B cell (primary cell): ENCODE data around the gene LENG9. TPM values are rescaled to one million over a fixed set of nuclear protein-coding genes. Genes with fewer than 3 reads are reported as not detected.

Source experiments
- ATAC-seq: fragments of 200-7000 bp; cut with Tn5 transposase; one replicate; pipeline ENCODE4 v1.10.0; 2021; ENCODE audit warnings: low read depth, mild to moderate bottlenecking, moderate number of reproducible peaks, moderate library complexity
- CTCF ChIA-PET: fragments of 350-600 bp; sonication (Branson Sonifier 250); formaldehyde crosslinking; loops from one replicate; lab custom pipeline; 2021; ENCODE audit warnings: antibody characterized with exemption, inconsistent platforms; lab: Charles Lee
- POLR2A ChIA-PET: fragments of 350-600 bp; sonication (Branson Sonifier 250); formaldehyde crosslinking; loops from one replicate; lab custom pipeline; 2021; ENCODE audit warnings: antibody characterized with exemption; lab: Charles Lee
- DNase-seq: peaks from one replicate; pipeline ENCODE4 v3.0.0; 2013
- H2AFZ ChIP-seq: 2 replicates; pipeline ENCODE4 v1.6.1; 2012; ENCODE audit warnings: mild to moderate bottlenecking, low read depth, low read length; ENCODE audit not compliant: insufficient read depth, poor library complexity, severe bottlenecking
- H3K27ac ChIP-seq, 2 donors: 1 replicate in 1 of 2; 2 replicates in 1 of 2; pipeline ENCODE4 v1.5.1; 2012 to 2013; ENCODE audit warnings: low read length in 2 of 2, mild to moderate bottlenecking in 2 of 2, moderate library complexity in 1 of 2
- H3K27me3 ChIP-seq, 4 experiments: fragments of 200-600 bp in 1 of 4; sonication (generic) in 1 of 4; replicated peaks in 1 of 4; 1 replicate in 2 of 4; 2 replicates in 2 of 4; pipeline versions ENCODE4 v1.6.1 to v1.7.0; 2013 to 2016; ENCODE audit warnings: low read length in 3 of 4, mild to moderate bottlenecking in 2 of 4, mixed read lengths in 1 of 4, moderate library complexity in 1 of 4; ENCODE audit not compliant: insufficient read depth in 4 of 4, control insufficient read depth in 3 of 4; ENCODE audit errors: control extremely low read depth in 1 of 4
- H3K36me3 ChIP-seq, 2 experiments: replicated peaks in 1 of 2; 1 replicate in 1 of 2; 2 replicates in 1 of 2; pipeline versions ENCODE4 v1.6.1 to v1.7.1; 2013; ENCODE audit warnings: low read length in 1 of 2; ENCODE audit not compliant: insufficient read depth in 2 of 2, control insufficient read depth in 1 of 2; ENCODE audit errors: control extremely low read depth in 1 of 2, extremely low read depth in 1 of 2
- H3K4me1 ChIP-seq, 2 donors: fragments of 200-600 bp in 1 of 2; sonication (generic) in 1 of 2; 1 replicate in 1 of 2; 2 replicates in 1 of 2; pipeline versions ENCODE4 v1.5.1 to v1.6.1; 2013 to 2017; ENCODE audit warnings: low read length in 2 of 2; ENCODE audit not compliant: control insufficient read depth in 2 of 2, insufficient read depth in 2 of 2
- H3K4me2 ChIP-seq: replicated peaks from 2 replicates; pipeline ENCODE3; 2012; ENCODE audit warnings: mild to moderate bottlenecking, low read depth, low read length; ENCODE audit not compliant: poor library complexity, severe bottlenecking
- H3K4me3 ChIP-seq, 5 experiments: fragments of 200-600 bp in 1 of 5; sonication (generic) in 1 of 5; 1 replicate in 3 of 5; 2 replicates in 2 of 5; pipeline versions ENCODE4 v1.5.1 to v1.7.0; 2011 to 2016; ENCODE audit warnings: low read length in 4 of 5, mild to moderate bottlenecking in 4 of 5, low read depth in 2 of 5, control low read depth in 1 of 5, moderate library complexity in 1 of 5; ENCODE audit not compliant: insufficient read depth in 1 of 5; ENCODE audit errors: control extremely low read depth in 1 of 5, extremely low read depth in 1 of 5
- H3K79me2 ChIP-seq: fragments of 200-600 bp; sonication (generic); one replicate; pipeline ENCODE4 v1.6.0; 2016; ENCODE audit warnings: low read length; ENCODE audit not compliant: control insufficient read depth, insufficient read depth
- H3K9ac ChIP-seq: fragments of 200-600 bp; sonication (generic); 2 replicates; pipeline ENCODE4 v1.6.1; 2017; ENCODE audit warnings: mild to moderate bottlenecking, low read length, moderate library complexity
- H3K9me3 ChIP-seq, 3 donors: one replicate each; pipeline versions ENCODE4 v1.6.1 to v1.7.1; 2013; ENCODE audit warnings: low read length in 2 of 3; ENCODE audit not compliant: control insufficient read depth in 2 of 3, insufficient read depth in 1 of 3; ENCODE audit errors: control extremely low read depth in 1 of 3
- H4K20me1 ChIP-seq: 2 replicates; pipeline ENCODE4 v1.6.0; 2012; ENCODE audit warnings: mild to moderate bottlenecking, low read length; ENCODE audit not compliant: insufficient read depth, control insufficient read depth, poor library complexity, severe bottlenecking
- H3K27ac Mint-ChIP-seq: one replicate; pipeline ENCODE4 v1.8.0; 2021; ENCODE audit warnings: mixed read lengths
- H3K27me3 Mint-ChIP-seq: one replicate; pipeline ENCODE4 v1.8.0; 2021; ENCODE audit warnings: mixed read lengths
- H3K4me1 Mint-ChIP-seq: one replicate; pipeline ENCODE4 v1.8.0; 2021; ENCODE audit warnings: mixed read lengths
- H3K4me3 Mint-ChIP-seq: one replicate; pipeline ENCODE4 v1.8.0; 2021; ENCODE audit warnings: mixed read lengths
- H3K9me3 Mint-ChIP-seq: one replicate; pipeline ENCODE4 v1.8.0; 2022; ENCODE audit warnings: mixed read lengths; ENCODE audit not compliant: insufficient read depth
- EZH2 ChIP-seq: IDR thresholded peaks from 2 replicates; pipeline ENCODE4 v1.6.1; 2012; ENCODE audit warnings: borderline replicate concordance, low read depth, mild to moderate bottlenecking, moderate library complexity, low read length; ENCODE audit not compliant: insufficient read depth, poor library complexity, severe bottlenecking
- WGBS: methylation state at CpG from one replicate; pipeline ENCODE4 v1.1.5; 2013; ENCODE audit warnings: missing lambda C conversion rate; ENCODE audit not compliant: insufficient coverage; 5-methylcytosine and 5-hydroxymethylcytosine counted together
- intact Hi-C: fragments of 100-400 bp; cut with micrococcal nuclease; formaldehyde crosslinking; loops from one replicate; pipeline ENCODE4 v1.10.0; 2022
- polyA plus RNA-seq: library from polyadenylated mRNA; depleted of rRNA; stranded (reverse); fragments of >200 nt; gene quantifications from 2 replicates; pipeline ENCODE4 v1.2.3, GENCODE V29; 2012
- total RNA-seq, 2 donors: library from RNA; stranded (reverse); fragments of 120-200 nt in 1 of 2; gene quantifications; 1 replicate in 1 of 2; 2 replicates in 1 of 2; pipeline versions ENCODE4 v1.2.3 to v1.2.4, GENCODE V29; 2013 to 2022
- TF ChIP-seq, protein P1 (sequence below): fragments of 200-600 bp; IDR thresholded peaks from one replicate; pipeline ENCODE4 v1.8.0; 2022; ENCODE audit warnings: antibody characterized with exemption, mild to moderate bottlenecking

The LENG9 gene
- total and polyA plus RNA-seq, 2 donors (not counting 1 experiment from before 2014, with no cell fraction given): 4.6 to 6.6 TPM

DNA sequence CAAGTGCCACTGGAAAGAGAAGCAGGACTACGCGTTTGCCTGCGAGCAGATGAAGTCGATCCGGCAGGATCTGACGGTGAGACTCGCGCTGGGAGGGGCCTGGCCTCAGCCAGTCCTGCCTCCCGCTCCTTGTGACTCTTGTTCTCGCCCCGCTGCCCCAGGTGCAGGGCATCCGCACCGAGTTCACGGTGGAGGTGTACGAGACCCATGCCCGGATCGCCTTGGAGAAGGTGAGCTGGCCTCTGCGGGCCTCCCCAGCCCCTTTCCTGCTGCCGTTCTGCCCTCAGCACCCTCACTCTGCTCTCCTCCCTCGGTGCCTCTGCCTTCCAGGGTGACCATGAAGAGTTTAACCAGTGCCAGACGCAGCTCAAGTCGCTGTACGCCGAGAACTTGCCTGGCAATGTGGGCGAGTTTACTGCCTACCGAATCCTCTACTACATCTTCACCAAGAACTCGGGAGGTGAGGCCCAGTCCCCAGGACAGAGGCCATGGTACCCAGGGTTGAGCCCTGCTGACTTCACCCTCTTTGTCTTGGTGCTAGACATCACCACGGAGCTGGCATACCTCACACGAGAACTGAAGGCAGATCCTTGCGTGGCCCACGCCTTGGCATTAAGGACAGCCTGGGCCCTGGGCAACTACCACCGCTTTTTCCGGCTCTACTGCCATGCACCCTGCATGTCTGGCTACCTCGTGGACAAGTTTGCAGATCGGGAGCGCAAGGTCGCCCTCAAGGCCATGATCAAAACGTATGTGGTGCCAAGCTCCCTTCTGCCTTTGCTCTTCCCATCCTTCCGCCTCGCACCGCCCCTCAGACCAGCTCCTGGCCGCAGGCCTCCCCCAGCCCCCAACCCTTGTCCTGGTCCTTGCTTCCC lies 5.6 kb downstream of the LENG9 start:
- peaks cover 98% of the 10 kb centered on the region for H4K20me1 ChIP-seq
- no peak for DNase-seq
- no peak overlapping the region for H3K9ac ChIP-seq
- no peak overlapping the region for H2AFZ ChIP-seq
- H3K9me3 ChIP-seq: no peaks in the 10 kb centered on the region
- ChIA-PET POLR2A (no interaction called here), CTCF (interaction anchor here (0.5 kb wide), 1 partner anchor 838 kb away, joined by 3 read pairs; no protein-coding TSS in a partner anchor)
- no peak overlapping the region for H3K27ac Mint-ChIP-seq
- no peaks in the 10 kb centered on the region for H3K9me3 Mint-ChIP-seq
- no peak overlapping the region for H3K4me3 Mint-ChIP-seq
- 98% methylated on average over 42 of the region's 42 CpGs for whole genome bisulfite sequencing
- H3K4me1 ChIP-seq: peaks cover 8 to 13% of the 10 kb centered on the region in 2 donors
- no peaks in the 10 kb centered on the region for H3K27me3 ChIP-seq
- peaks cover 14% of the 10 kb centered on the region for H3K4me1 Mint-ChIP-seq
- intact Hi-C loops: no loop called here
- TF ChIP-seq, protein P1, sequence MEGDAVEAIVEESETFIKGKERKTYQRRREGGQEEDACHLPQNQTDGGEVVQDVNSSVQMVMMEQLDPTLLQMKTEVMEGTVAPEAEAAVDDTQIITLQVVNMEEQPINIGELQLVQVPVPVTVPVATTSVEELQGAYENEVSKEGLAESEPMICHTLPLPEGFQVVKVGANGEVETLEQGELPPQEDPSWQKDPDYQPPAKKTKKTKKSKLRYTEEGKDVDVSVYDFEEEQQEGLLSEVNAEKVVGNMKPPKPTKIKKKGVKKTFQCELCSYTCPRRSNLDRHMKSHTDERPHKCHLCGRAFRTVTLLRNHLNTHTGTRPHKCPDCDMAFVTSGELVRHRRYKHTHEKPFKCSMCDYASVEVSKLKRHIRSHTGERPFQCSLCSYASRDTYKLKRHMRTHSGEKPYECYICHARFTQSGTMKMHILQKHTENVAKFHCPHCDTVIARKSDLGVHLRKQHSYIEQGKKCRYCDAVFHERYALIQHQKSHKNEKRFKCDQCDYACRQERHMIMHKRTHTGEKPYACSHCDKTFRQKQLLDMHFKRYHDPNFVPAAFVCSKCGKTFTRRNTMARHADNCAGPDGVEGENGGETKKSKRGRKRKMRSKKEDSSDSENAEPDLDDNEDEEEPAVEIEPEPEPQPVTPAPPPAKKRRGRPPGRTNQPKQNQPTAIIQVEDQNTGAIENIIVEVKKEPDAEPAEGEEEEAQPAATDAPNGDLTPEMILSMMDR: no peak
- TF ChIP-seq EZH2: no peak
- H3K27me3 Mint-ChIP-seq: no peaks in the 10 kb centered on the region
- H3K27ac ChIP-seq: no peak overlapping the region
- peaks cover 0 to 87% of the 10 kb centered on the region in 2 experiments for H3K36me3 ChIP-seq
- H3K4me2 ChIP-seq: no peak overlapping the region
- peaks cover 63% of the 10 kb centered on the region for H3K79me2 ChIP-seq
- H3K4me3 ChIP-seq: no peak overlapping the region
- ATAC-seq: no peak
